T-helper 2 cell treated with Interferon-gamma antibody and Interleukin-4, amounts not matched to agents 5 μg/mL and 100 μg/mL, for 36 hours (primary cell): ENCODE measurements around the gene MS4A15.
"Not testable (repeated sequence)": the region's sequence is repeated elsewhere in the genome, so short reads cannot be mapped to it uniquely, and the experiment has no call there.

Experiments
- DNase-seq: peaks from one replicate; pipeline ENCODE4 v3.0.0; 2021; ENCODE audit warnings: low spot score
- H3K27ac Mint-ChIP-seq: one replicate; pipeline ENCODE4 v1.8.0; 2021; ENCODE audit warnings: mild to moderate bottlenecking, mixed read lengths
- H3K27me3 Mint-ChIP-seq: one replicate; pipeline ENCODE4 v1.8.0; 2021; ENCODE audit warnings: low read depth, mixed read lengths
- H3K36me3 Mint-ChIP-seq: one replicate; pipeline ENCODE4 v1.8.0; 2021; ENCODE audit warnings: low read depth, mixed read lengths
- H3K4me1 Mint-ChIP-seq: one replicate; pipeline ENCODE4 v1.8.0; 2021; ENCODE audit warnings: low read depth, mixed read lengths
- H3K4me3 Mint-ChIP-seq: one replicate; pipeline ENCODE4 v1.8.0; 2022; ENCODE audit warnings: mild to moderate bottlenecking, moderate library complexity, mixed read lengths
- H3K9me3 Mint-ChIP-seq: one replicate; pipeline ENCODE4 v1.8.0; 2021; ENCODE audit warnings: mixed read lengths

The MS4A15 gene

DNA sequence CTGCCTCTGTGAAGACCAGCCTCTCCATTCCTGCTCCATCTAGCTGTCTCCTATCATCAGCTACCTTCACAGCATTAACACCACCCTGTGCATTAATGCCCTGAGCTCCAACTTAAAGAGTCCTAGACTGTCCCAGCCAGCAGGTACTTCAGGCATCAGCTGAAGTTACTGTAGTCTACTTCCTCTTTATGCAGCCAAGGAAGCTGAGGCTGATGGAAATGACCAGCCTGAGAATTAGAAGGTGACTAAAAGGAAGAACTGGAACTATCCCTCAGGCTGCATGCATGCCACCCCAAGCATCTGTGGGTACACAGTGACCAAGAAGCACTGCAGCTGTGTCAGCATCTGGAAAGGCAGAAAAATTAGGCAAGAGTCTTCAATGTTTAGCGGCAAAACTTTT lies 56.7 kb downstream of the MS4A15 start:
- Mint-ChIP-seq H3K27ac (no peak overlapping the region), H3K9me3 (peaks cover 15% of the 10 kb centered on the region), H3K27me3 (peaks cover 3% of the 10 kb centered on the region), H3K36me3 (no peaks in the 10 kb centered on the region), H3K4me3 (no peak overlapping the region), H3K4me1 (peaks cover 6% of the 10 kb centered on the region)
- DNase-seq, result no peak

- H3K27me3 Mint-ChIP-seq, result peaks cover 4% of the 10 kb centered on the region
Measured at GRCh38 chr11:60814112-60814511, 57.4 kb downstream of the MS4A15 start.

GRCh38 chr11:60816590-60817157 lies 60.0 kb downstream of the MS4A15 start:
- no peaks in the 10 kb centered on the region for H3K4me1 Mint-ChIP-seq
- H3K27me3 Mint-ChIP-seq, result peaks cover 7% of the 10 kb centered on the region
- H3K36me3 Mint-ChIP-seq, result no peaks in the 10 kb centered on the region
- H3K27ac Mint-ChIP-seq, result no peak overlapping the region
- peaks cover 15% of the 10 kb centered on the region for H3K9me3 Mint-ChIP-seq
- DNase-seq, result no peak
- H3K4me3 Mint-ChIP-seq, result no peak overlapping the region

More at GRCh38 chr11:60814112-60814511, 57.4 kb downstream of the MS4A15 start:
- DNase-seq, result no peak
- H3K27ac Mint-ChIP-seq, result no peak overlapping the region
- no peaks in the 10 kb centered on the region for H3K36me3 Mint-ChIP-seq
- H3K4me3 Mint-ChIP-seq, result no peak overlapping the region
- H3K4me1 Mint-ChIP-seq, result peaks cover 6% of the 10 kb centered on the region
- H3K9me3 Mint-ChIP-seq, result peaks cover 15% of the 10 kb centered on the region

- Mint-ChIP-seq H3K36me3 (no peaks in the 10 kb centered on the region), H3K4me3 (no peak overlapping the region), H3K4me1 (no peaks in the 10 kb centered on the region), H3K9me3 (peaks cover 15% of the 10 kb centered on the region), H3K27ac (no peak overlapping the region), H3K27me3 (peaks cover 9% of the 10 kb centered on the region)
- DNase-seq, result no peak
Measured at GRCh38 chr11:60818057-60818456, 61.4 kb downstream of the MS4A15 start.

GRCh38 chr11:60821827-60822599 lies 65.3 kb downstream of the MS4A15 start:
- Mint-ChIP-seq H3K4me3 (no peak overlapping the region), H3K9me3 (peaks cover 7% of the 10 kb centered on the region), H3K36me3 (no peaks in the 10 kb centered on the region), H3K4me1 (no peaks in the 10 kb centered on the region), H3K27me3 (peaks cover 9% of the 10 kb centered on the region), H3K27ac (no peak overlapping the region)
- no peak for DNase-seq

DNA sequence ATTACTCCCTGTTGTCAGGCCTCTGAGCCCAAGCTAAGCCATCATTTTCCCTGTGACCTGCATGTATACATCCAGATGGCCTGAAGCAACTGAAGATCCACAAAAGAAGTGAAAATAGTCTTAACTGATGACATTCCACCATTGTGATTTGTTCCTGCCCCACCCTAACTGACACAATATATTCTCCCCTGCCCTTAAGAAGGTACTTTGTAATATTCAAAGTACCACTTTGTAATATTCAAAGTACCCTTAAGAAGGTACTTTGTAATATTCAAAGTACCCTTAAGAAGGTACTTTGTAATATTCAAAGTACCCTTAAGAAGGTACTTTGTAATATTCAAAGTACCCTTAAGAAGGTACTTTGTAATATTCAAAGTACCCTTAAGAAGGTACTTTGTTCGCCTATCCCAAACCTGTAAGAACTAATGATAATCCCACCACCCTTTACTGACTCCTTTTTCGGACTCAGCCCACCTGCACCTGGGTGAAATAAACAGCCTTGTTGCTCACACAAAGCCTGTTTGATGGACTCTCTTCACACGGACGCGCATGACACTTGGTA lies 67.2 kb downstream of the MS4A15 start:
- H3K4me1 Mint-ChIP-seq, H3K4me3 Mint-ChIP-seq, H3K9me3 Mint-ChIP-seq, H3K27me3 Mint-ChIP-seq, H3K27ac Mint-ChIP-seq, H3K36me3 Mint-ChIP-seq, DNase-seq: not testable (repeated sequence)

DNA sequence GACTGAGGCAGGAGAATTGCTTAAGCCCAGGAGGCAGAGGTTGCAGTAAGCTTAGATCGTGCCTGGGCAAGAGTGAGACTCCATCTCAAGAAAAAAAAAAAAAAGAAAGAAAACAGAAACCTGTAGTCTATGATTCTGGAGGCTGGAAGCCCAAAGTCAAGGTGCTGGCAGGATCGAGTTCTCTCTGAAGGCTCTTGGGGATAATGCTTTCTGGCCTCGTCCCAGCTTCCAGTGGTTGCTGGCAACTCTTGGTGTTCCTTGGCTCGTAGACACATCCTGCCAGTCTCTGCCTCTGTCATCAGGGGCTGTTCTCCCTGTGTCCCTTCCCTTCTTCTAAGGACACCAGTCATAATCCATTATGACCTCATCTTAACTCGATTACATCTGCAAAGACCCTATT lies 68.5 kb downstream of the MS4A15 start:
- H3K27ac Mint-ChIP-seq, result no peak overlapping the region
- peaks cover 5% of the 10 kb centered on the region for H3K27me3 Mint-ChIP-seq

GRCh38 chr11:60825790-60826189 lies 69.1 kb downstream of the MS4A15 start:
- Mint-ChIP-seq H3K36me3 (no peaks in the 10 kb centered on the region), H3K27me3 (peaks cover 3% of the 10 kb centered on the region), H3K4me1 (no peaks in the 10 kb centered on the region), H3K27ac (no peak overlapping the region), H3K9me3 (no peaks in the 10 kb centered on the region), H3K4me3 (no peak overlapping the region)
- no peak for DNase-seq

More for the DNA sequence above, 68.5 kb downstream of the MS4A15 start:
- no peaks in the 10 kb centered on the region for H3K36me3 Mint-ChIP-seq
- no peak for DNase-seq
- no peaks in the 10 kb centered on the region for H3K9me3 Mint-ChIP-seq
- H3K4me3 Mint-ChIP-seq, result no peak overlapping the region
- H3K4me1 Mint-ChIP-seq, result no peaks in the 10 kb centered on the region
